Choroid plexus epithelial cell (primary cell): ENCODE results near the gene TMC6.
"Not testable (repeated sequence)": the region's sequence is repeated elsewhere in the genome, so short reads cannot be mapped to it uniquely, and the experiment has no call there.

Source experiments
- DNase-seq: peaks from one replicate; pipeline ENCODE4 v3.0.0-alpha.2; 2010; ENCODE audit warnings: low read depth
- H3K4me3 ChIP-seq: 2 replicates; pipeline ENCODE4 v1.5.1; 2011; ENCODE audit warnings: low read depth, mild to moderate bottlenecking, control low read depth, low read length, moderate library complexity
- TF ChIP-seq, protein P1 (sequence below): conservative IDR thresholded peaks from 2 replicates; pipeline ENCODE4 v1.5.1; 2011; ENCODE audit warnings: low read depth, mild to moderate bottlenecking, control low read depth, inconsistent platforms, low read length, moderate library complexity

Gene TMC6

DNA sequence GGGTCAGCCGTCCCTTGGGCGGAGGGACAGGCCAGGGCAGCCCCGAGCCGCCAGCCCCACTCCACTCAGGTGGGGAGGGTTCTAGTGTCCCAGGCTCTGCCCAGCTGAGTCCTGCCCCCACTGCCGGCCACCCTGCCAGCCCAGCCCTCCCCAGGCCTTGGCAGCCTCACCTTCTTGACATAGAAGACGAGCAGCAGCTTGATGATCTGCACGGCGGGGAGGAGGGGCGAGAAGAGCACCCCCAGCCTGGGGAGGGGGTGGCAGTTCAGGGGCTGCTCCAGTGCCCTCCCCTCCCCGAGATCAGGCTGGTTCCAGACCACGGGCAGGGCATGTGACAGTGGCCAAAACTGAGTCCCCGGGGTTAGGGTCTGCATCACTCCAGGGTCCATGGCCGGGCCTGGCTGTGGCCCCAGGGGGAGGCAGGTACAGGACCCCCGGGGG is 9.7 kb downstream of the TMC6 start:
- TF ChIP-seq, protein P1, sequence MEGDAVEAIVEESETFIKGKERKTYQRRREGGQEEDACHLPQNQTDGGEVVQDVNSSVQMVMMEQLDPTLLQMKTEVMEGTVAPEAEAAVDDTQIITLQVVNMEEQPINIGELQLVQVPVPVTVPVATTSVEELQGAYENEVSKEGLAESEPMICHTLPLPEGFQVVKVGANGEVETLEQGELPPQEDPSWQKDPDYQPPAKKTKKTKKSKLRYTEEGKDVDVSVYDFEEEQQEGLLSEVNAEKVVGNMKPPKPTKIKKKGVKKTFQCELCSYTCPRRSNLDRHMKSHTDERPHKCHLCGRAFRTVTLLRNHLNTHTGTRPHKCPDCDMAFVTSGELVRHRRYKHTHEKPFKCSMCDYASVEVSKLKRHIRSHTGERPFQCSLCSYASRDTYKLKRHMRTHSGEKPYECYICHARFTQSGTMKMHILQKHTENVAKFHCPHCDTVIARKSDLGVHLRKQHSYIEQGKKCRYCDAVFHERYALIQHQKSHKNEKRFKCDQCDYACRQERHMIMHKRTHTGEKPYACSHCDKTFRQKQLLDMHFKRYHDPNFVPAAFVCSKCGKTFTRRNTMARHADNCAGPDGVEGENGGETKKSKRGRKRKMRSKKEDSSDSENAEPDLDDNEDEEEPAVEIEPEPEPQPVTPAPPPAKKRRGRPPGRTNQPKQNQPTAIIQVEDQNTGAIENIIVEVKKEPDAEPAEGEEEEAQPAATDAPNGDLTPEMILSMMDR: no peak
- DNase-seq: no peak
- no peak overlapping the region for H3K4me3 ChIP-seq

DNA sequence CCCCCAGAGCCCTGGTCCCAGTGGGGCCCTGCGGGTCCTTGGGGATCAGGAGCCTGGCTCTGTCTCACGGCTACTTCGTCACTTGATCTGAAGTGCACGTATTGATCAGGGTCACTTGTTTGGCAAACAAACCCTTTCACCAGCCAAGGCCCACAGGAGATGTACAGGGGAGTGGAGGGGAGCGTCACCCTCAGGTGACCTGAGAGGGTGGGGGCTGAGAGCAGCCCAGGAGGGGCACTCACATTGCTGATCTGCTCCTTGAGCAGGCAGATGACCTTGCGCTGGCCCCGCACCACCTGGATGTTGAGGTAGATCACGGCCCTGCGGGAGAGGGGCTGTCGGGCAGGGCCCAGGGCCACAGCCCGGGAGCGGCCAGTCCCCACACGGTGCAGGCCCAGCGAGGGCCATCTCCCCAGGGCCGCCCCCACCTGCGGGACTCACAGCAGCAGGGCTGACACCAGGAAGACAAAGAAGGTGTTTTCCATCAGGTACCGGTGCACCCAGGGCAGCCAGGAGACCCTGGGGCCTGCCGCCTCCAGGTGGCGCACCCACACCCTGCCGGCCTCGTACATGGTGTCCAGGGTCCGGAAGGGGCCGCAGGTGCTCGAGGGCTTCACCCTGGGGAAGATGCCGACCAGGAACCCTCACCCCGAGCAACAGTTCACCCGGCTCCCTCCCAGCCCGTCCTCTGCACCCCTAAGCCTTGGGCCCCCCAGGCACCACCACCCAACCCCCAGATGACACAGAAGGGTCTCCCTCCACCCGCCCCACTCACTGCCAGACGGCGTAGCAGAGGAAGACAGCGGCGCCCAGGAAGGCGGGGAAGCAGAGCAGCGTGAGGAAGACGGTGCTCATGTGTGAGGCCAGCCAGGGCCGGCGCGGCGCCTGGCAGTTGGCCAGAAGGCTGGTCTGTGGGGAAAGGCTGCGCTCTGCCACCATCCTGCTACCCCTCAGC is 11.3 kb downstream of the TMC6 start:
- TF ChIP-seq, protein P1: peak; percentile 39
- DNase-seq: no peak
- H3K4me3 ChIP-seq: no peak overlapping the region

DNA sequence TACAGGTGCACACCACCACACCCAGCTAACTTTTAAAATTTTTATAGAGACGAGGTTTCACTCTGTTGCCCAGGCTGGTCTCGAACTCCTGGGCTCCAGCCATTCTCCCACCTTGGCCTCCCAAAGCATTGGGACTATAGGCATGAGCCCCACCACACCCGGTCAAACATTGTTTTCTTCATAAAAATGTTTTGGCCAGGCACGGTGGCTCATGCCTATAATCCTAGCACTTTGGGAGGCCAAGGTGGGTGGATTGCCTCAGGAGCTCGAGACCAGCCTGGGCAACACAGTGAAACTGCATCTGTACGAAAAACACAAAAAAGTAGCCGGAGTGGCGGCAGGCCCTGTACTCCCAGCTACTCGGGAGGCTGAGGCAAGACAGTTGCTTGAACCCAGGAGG is 12.1 kb downstream of the TMC6 start:
- TF ChIP-seq, protein P1: no peak
- no peak overlapping the region for H3K4me3 ChIP-seq
- no peak for DNase-seq

DNA sequence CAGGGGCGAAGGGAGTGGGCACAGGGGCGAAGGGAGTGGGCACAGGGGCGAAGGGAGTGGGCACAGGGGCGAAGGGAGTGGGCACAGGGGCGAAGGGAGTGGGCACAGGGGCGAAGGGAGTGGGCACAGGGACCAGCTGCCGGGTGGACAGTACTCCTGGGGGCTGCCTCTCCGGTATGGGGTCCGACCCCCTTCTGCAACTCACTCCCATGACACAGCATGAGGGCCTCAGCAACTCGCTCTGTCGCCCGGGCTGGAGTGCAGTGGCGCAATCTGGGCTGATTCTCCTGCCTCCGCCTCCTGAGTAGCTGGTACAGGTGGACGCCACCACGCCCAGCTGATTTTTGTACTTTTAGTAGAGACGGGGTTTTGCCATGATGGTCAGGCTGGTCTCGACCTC is 12.8 kb downstream of the TMC6 start:
- DNase-seq, H3K4me3 ChIP-seq: not testable (repeated sequence)

DNA sequence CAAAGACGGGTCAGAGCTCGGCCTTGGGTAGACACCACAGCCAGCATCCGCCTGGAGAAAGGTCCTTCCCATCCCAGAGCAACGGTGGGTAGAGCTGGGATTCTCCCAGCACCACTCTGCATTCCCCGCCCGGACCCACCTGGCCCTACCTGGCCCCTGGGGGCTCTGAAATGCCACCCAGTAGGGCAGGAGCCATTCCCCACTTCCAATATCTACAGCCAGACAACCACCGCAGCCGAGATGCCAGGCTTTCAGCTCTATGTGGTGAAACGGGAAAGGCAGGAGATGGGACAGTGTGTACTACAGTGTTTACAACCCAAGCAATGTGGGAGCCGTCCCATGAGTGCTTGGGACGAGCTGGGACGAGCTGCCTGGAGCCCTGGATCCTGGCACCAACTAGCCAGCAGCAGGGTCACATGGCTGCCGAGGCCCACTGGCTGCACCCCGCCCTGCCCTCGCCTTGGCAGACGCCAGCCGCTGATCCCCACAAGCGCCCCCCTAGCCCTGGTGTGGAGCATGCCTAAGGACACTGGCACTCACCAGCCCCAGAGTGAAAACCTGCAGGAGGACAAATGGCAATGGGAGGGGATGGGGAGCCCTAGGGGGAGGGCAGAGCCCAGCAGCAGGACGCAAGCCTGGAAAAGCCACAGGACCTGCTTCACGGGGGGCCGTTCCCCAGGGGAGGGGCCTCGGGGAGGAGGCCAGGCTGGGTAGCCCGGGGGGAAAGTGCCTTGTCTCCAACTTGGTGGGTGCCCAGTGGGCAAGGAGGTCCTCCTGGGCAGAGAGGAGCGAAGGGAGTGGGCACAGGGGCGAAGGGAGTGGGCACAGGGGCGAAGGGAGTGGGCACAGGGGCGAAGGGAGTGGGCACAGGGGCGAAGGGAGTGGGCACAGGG is 13.5 kb downstream of the TMC6 start:
- DNase-seq: no peak
- TF ChIP-seq, protein P1: no peak
- H3K4me3 ChIP-seq: no peak overlapping the region

DNA sequence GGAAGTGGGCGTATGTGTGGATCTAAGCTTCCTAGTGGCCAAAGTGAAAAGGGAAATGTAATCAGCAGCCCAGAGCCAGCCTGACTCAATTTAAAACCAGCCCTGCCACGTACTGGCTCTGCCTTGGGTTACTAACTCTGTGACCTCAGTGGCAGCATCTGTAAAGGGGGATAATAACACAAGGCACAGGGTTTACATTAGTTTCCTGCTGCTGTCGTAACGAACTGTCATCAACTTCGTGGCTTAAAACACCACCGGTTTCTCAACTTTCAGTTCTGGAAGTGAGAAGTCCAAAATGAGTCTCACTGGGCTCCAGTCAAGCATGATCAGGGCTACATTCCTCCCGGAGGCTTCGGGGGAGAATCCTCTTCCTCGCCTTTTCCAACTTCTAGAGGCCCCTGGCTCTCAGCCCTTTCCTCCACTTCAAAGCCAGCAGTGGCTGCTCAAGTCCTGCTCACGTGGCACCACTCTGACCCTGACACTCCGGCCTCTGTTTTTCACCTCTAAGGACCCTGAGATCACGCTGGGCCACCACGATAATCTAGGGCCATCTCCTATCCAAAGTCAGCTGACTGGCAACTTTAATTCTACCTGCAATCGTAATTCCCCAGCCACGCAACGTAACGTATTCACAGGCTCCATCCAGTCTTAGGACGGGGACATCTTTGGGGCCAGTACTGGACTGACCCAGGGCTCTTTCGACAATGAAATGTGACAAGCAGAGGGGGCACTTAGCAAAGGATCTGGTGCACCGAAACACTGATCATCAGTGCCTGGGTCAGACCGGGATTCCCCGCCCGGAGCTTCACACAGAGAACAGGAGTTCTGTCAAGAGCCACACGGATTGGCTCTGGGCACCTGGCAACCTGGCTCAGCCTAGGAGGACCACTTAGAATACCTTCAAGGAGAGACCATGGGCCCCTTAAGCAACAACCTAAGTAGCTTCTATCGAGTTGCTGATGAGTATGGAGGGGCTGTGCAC is 14.5 kb downstream of the TMC6 start:
- no peak overlapping the region for H3K4me3 ChIP-seq
- TF ChIP-seq, protein P1: no peak
- no peak for DNase-seq
